ENCODE results near the gene ITGB1.
"Not testable (repeated sequence)": the region's sequence is repeated elsewhere in the genome, so short reads cannot be mapped to it uniquely, and the experiment has no call there.

ITGB1 gene

GRCh38 chr10:32929634-32930033 is 28.4 kb downstream of the ITGB1 start:
- no peak for DNase-seq

- no peak for DNase-seq
Observed at GRCh38 chr10:32927750-32928149, 30.3 kb downstream of the ITGB1 start.

DNA sequence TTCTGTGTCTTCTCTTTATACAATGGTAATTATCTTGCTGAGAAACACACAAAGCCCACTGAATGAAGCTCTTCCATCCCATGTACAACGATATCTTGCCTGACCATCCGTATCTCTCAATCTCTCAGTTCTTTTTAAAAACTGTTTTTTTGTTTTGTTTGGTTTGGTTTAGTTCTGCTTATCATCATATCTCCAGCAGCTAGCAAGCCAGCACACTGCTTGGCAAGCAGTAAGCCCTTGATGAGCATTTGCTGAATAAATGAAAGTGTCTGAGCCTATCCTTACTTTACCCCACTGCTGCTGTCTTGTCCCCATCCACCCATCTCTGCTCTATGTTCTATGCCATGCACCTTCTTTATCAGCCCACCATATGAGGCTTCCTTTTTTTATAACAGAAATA is 34.2 kb downstream of the ITGB1 start:
- no peak for DNase-seq

GRCh38 chr10:32923134-32923533 is 34.9 kb downstream of the ITGB1 start:
- no peak for DNase-seq

GRCh38 chr10:32922170-32922569 is 35.9 kb downstream of the ITGB1 start:
- DNase-seq = no peak

DNA sequence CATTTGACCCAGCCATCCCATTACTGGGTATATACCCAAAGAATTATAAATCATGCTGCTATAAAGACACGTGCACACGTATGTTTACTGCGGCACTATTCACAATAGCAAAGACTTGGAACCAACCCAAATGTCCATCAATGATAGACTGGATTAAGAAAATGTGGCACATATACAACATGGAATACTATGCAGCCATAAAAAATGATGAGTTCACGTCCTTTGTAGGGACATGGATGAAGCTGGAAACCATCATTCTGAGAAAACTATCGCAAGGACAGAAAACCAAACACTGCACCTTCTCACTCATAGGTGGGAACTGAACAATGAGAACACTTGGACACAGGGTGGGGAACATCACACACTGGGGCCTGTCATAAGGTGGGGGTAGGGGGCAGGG is 40.2 kb downstream of the ITGB1 start:
- DNase-seq = not testable (repeated sequence)

DNA sequence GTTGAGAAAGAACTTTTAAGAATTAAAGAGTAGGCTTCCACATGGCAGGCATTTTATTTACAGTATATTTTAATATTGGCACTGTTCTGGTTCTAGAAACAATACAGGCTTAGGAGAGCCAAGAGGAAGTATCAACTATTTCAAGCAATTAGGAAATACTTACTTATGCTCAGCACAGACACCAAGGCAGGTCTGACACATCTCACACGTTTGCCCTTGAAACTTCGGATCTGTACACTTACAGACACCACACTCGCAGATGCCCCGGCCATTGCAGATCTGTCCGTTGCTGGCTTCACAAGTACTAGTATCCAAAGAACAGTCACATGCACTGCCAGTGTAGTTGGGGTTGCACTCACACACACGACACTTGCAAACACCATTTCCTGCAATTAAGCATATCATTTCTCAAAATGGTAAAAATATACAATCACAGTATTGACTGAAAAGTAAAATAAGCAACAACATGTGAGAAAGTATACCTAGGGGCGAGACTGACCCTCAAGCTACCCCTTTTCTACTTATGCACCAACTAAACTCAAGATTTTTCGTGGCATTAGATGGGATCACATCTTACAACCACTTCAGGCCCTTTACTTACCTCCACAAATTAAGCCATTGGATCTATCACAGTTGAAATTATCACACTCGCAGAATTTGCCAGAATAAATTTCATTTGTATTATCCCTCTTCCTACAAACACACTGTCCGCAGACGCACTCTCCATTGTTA is 46.6 kb downstream of the ITGB1 start:
- no peak for DNase-seq

DNA sequence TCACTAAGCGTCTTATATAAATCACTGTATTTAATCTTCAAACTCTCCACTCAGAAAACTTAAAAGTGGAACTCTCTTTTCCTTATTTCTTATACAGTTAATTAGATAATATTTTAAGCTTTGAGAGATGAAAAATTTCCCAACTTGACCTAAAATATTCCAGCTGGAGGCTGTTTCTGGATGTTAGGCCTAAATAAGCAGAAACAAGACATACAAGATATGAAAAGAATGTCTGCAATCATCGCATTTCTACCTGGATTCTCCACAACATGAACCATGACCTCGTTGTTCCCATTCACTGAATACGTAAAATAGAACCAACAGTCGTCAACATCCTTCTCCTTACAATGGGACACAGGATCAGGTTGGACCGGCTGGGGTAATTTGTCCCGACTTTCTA is 48.1 kb downstream of the ITGB1 start:
- not testable (repeated sequence) for DNase-seq

- no peak for DNase-seq
Observed at GRCh38 chr10:32909456-32909855, 48.6 kb downstream of the ITGB1 start.

- DNase-seq = no peak
Observed at GRCh38 chr10:32906595-32906994, 51.4 kb downstream of the ITGB1 start.

- DNase-seq = no peak
Observed at GRCh38 chr10:32905466-32905865, 52.6 kb downstream of the ITGB1 start.

- DNase-seq = no peak
Observed at GRCh38 chr10:32901815-32902214, 56.2 kb downstream of the ITGB1 start.

GRCh38 chr10:32895200-32895968 is 62.6 kb downstream of the ITGB1 start:
- DNase-seq = not testable (repeated sequence)

GRCh38 chr10:32893916-32894664 is 63.9 kb downstream of the ITGB1 start:
- DNase-seq = no peak

DNA sequence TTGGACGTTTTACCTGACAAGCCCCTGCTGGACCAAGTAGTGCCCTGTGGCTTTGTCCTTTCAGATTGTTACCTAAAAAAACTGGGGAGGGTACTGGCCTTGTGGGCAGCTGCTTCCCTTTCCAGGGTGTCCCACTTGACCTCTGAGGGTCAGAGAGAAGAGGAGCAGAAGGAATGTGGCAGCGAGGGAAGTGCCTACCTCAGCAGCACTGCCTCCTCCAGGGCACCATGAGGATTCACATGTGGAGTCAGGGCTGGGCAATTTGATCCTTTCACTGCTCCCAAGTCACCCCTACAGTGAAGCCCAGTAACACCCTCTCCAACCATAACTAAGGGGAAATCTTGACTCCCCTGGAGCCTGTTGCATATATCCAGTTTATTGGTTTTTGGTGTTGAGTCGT is 64.6 kb downstream of the ITGB1 start:
- no peak for DNase-seq

- DNase-seq = no peak
Observed at GRCh38 chr10:32891261-32891660, 66.8 kb downstream of the ITGB1 start.

DNA sequence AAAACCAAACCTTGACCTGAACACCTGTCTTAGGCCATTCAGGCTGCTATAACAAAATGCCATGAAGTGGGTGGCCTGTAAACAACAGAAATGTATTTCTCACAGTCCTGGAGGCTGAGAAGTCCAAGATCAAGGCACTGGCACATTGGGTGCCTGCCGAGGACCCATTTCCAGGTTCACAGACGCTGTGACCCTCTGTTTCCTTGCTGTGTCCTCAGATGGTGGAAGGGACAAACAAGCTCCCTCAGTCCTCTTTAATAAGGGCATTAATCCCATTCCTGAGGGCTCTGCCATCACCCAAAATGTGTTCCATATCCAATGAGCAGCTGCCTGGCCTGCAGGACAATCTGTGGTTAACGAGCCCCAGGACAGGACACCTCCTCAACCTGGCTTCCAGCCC is 67.6 kb downstream of the ITGB1 start:
- no peak for DNase-seq

DNA sequence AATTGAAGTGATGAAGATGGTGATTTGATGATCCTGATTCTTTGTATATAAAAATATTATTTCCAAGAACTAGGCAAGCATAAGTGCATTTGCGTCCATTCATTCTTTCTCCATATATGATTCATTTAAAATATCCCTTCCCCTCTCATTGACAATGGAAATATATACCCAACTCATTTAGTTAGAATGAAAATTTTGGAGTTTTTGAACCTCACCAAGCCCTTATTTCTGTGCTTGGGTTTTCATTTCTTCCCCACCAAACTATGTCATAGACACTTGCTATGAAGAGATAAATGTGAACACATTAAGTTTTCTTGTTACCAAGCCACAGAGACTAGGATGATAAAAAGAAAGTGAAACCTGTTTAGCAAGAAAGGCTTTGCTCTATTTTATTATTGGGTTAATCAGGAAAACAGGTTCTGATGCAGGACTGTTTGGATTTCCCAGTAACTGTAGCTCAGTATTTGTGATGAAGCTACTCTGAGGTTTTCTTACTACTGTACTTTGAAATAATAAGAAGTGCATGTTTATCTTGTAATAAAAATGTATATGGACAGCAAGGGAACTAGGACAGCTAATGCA is 68.3 kb downstream of the ITGB1 start:
- no peak for DNase-seq

GRCh38 chr10:32888161-32888927 is 69.7 kb downstream of the ITGB1 start:
- DNase-seq = no peak

- DNase-seq = no peak
Observed at GRCh38 chr10:32887481-32887880, 70.5 kb downstream of the ITGB1 start.

DNA sequence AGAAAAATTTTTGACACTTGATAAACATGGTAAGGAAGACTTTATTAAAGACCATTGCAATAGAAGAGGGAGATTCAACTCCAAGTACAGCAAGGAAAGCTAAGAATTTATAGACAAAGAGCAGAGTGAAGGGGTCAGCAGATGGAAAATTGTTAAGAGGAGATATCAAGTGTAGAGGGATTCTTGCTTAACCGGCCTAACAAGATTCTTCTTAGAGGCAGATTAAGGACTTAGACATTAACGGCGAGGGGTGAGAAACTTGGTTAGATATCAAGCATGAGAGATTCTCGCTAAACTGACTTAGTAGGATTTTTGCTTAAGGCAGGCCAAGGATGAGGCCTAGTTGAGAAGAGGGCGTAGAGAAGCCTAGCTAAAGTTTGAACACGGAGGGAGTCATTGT is 76.0 kb downstream of the ITGB1 start:
- DNase-seq = no peak

- DNase-seq = no peak
Observed at GRCh38 chr10:32878646-32879045, 79.4 kb downstream of the ITGB1 start.

GRCh38 chr10:32877915-32878314 is 80.1 kb downstream of the ITGB1 start:
- no peak for DNase-seq

Measured in stimulated activated naive CD4-positive, alpha-beta T cell treated with Interleukin-2 at 50 U/mL for 16 hours (primary cell).